OCI-LY7 (cell line): Measurements from ENCODE around the gene HLF.

Source experiments
- EZH2phosphoT487 ChIP-seq: fragments of 200-600 bp; sonication (generic); IDR thresholded peaks from 2 replicates; pipeline ENCODE4 v1.6.1; 2018; ENCODE audit warnings: low read depth, borderline replicate concordance, mild to moderate bottlenecking, mixed run types, antibody characterized with exemption, low read length, moderate library complexity, mixed read lengths
- TF ChIP-seq, protein P1 (sequence below): fragments of 200-600 bp; sonication (generic); conservative IDR thresholded peaks from 2 replicates; pipeline ENCODE4 v1.5.1; 2014; ENCODE audit warnings: mild to moderate bottlenecking, antibody characterized with exemption, low read length, moderate library complexity, mixed read lengths

DNA sequence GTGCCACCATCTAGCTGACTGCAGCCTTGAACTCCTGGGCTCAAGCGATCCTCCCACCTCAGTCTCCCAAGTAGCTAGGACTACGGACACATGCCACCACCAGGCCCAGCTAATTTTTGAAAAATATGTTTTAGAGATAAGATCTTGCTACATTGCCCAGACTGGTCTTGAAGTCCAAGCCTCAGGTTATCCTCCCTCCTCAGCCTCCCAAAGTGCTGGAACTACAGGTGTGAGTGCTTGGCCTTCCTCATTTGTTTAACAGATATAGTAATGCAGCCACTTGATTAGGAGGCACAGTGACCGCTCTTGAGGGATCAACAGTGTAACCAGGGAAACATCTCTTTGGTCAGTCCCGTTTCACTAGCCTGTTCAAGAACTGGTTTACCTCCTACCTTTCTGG is 35.1 kb downstream of the HLF start:
- TF ChIP-seq, protein P1, sequence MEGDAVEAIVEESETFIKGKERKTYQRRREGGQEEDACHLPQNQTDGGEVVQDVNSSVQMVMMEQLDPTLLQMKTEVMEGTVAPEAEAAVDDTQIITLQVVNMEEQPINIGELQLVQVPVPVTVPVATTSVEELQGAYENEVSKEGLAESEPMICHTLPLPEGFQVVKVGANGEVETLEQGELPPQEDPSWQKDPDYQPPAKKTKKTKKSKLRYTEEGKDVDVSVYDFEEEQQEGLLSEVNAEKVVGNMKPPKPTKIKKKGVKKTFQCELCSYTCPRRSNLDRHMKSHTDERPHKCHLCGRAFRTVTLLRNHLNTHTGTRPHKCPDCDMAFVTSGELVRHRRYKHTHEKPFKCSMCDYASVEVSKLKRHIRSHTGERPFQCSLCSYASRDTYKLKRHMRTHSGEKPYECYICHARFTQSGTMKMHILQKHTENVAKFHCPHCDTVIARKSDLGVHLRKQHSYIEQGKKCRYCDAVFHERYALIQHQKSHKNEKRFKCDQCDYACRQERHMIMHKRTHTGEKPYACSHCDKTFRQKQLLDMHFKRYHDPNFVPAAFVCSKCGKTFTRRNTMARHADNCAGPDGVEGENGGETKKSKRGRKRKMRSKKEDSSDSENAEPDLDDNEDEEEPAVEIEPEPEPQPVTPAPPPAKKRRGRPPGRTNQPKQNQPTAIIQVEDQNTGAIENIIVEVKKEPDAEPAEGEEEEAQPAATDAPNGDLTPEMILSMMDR: no peak
- no peak for TF ChIP-seq EZH2phosphoT487
